Left renal pelvis (tissue), 4 donors: Measurements from ENCODE around the gene METRN. TPM values are rescaled to one million over a fixed set of nuclear protein-coding genes. Genes with fewer than 3 reads are reported as not detected.
"Not testable (repeated sequence)": the region's sequence is repeated elsewhere in the genome, so short reads cannot be mapped to it uniquely, and the experiment has no call there.

Source experiments
- DNase-seq, 4 donors: peaks; one replicate each; pipeline ENCODE4 v3.0.0-alpha.2; 2013; ENCODE audit warnings: low read depth in 4 of 4, low spot score in 3 of 4
- polyA plus RNA-seq, 4 donors: library from polyadenylated mRNA; unstranded; fragments of 120-200 nt; gene quantifications; one replicate each; pipeline ENCODE4 v1.2.1, GENCODE V29; 2013; ENCODE audit not compliant: insufficient read length in 4 of 4

METRN gene
- polyA plus RNA-seq, 4 donors = 5.2 to 12.1 (median 9.2) TPM

- no peak for DNase-seq
Observed at GRCh38 chr16:733382-734207, 18.7 kb downstream of the METRN start.

GRCh38 chr16:734208-734980, 19.5 kb downstream of the METRN start:
- DNase-seq = no peak

- no peak for DNase-seq
Observed at GRCh38 chr16:734981-735881, 20.3 kb downstream of the METRN start.

GRCh38 chr16:735982-736453, 21.1 kb downstream of the METRN start:
- DNase-seq = no peak

GRCh38 chr16:736936-737481, 22.1 kb downstream of the METRN start:
- no peak for DNase-seq

- no peak for DNase-seq
Observed at GRCh38 chr16:739560-740458, 24.9 kb downstream of the METRN start.

GRCh38 chr16:740459-740763, 25.5 kb downstream of the METRN start:
- no peak for DNase-seq

- DNase-seq = peak in 3 of 4 donors; percentile 64 to 75 (median 75)
Observed at GRCh38 chr16:740764-741505, 26.0 kb downstream of the METRN start, which contains the start of gene CIAO3. Gene CIAO3, minus strand, starts transcription at chr16:740997. Its CDS starts 12 bp downstream, at chr16:740985.

GRCh38 chr16:741986-742629, 27.2 kb downstream of the METRN start:
- no peak for DNase-seq

- DNase-seq = not testable (repeated sequence)
Observed at GRCh38 chr16:742894-743293, 28.0 kb downstream of the METRN start.

- no peak for DNase-seq
Observed at GRCh38 chr16:743794-744500, 29.0 kb downstream of the METRN start.

GRCh38 chr16:745739-746138, 30.8 kb downstream of the METRN start:
- DNase-seq = no peak

GRCh38 chr16:746637-747036, 31.7 kb downstream of the METRN start:
- no peak for DNase-seq

GRCh38 chr16:747978-748746, 33.2 kb downstream of the METRN start:
- no peak for DNase-seq

GRCh38 chr16:749010-749409, 34.1 kb downstream of the METRN start:
- no peak for DNase-seq

GRCh38 chr16:750485-750884, 35.6 kb downstream of the METRN start:
- no peak for DNase-seq
